ENCODE data around the gene KCNG3.

KCNG3 gene

DNA sequence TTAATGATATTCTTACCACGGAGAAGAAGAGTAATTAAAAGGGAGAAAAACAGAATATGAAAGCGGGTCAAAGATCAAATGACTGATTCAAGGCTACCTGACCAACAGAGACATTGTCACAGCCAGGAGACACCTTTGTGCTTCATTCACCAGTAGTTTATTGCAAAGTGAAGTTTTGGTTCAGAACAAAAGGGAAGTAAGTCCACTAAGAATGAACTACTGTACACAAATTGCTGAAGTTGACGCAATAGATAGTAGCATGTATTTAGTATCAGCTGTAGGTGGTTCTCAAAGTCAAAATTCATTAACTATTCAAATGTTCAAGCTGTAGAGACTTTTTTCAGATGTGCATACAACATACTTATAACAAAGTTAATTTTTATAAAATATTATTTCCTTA lies 68.1 kb downstream of the KCNG3 start:
- no peak for TF ChIP-seq ZFX (IDR thresholded peaks at IDR 0.05)
- TF ChIP-seq, protein P1, sequence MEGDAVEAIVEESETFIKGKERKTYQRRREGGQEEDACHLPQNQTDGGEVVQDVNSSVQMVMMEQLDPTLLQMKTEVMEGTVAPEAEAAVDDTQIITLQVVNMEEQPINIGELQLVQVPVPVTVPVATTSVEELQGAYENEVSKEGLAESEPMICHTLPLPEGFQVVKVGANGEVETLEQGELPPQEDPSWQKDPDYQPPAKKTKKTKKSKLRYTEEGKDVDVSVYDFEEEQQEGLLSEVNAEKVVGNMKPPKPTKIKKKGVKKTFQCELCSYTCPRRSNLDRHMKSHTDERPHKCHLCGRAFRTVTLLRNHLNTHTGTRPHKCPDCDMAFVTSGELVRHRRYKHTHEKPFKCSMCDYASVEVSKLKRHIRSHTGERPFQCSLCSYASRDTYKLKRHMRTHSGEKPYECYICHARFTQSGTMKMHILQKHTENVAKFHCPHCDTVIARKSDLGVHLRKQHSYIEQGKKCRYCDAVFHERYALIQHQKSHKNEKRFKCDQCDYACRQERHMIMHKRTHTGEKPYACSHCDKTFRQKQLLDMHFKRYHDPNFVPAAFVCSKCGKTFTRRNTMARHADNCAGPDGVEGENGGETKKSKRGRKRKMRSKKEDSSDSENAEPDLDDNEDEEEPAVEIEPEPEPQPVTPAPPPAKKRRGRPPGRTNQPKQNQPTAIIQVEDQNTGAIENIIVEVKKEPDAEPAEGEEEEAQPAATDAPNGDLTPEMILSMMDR (conservative IDR thresholded peaks at IDR 0.05) = no peak
- H3K27ac ChIP-seq = no peak overlapping the region

GRCh38 chr2:42424033-42424432 lies 69.7 kb downstream of the KCNG3 start:
- TF ChIP-seq, protein P1 (conservative IDR thresholded peaks at IDR 0.05) = no peak
- no peak for TF ChIP-seq ZFX (IDR thresholded peaks at IDR 0.05)
- H3K27ac ChIP-seq = no peak overlapping the region

DNA sequence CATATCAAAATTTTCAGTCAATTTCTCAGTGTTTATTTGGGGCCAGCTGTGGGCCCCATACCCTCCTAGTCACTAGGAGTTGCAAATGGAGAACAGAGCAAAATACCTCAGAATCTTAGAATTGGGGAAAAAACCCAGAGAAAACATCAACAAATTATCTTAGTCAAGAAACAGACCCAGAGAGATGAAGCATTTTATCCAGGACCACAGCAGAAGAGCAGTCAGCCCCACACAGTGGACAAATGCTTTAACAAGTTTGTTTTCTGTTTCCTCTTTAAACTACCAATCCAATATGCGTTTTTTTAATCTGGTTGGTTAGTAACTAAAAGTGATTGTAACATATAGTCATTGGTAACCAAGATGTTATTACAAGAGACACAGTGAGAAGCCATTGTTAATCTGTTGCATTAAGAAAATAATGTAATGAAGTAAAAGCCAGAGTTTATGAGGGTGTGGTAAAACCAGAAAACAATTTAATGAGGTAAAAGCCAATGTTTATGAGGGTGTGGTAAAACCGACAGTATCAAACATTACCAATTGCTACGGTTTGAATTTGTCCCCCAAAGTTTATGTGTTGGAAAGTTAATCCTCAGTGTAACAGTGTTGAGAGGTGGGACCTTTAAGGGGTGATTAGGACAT lies 72.1 kb downstream of the KCNG3 start:
- H3K27ac ChIP-seq = no peak overlapping the region
- TF ChIP-seq, protein P1 (conservative IDR thresholded peaks at IDR 0.05) = no peak
- no peak for TF ChIP-seq ZFX (IDR thresholded peaks at IDR 0.05)

DNA sequence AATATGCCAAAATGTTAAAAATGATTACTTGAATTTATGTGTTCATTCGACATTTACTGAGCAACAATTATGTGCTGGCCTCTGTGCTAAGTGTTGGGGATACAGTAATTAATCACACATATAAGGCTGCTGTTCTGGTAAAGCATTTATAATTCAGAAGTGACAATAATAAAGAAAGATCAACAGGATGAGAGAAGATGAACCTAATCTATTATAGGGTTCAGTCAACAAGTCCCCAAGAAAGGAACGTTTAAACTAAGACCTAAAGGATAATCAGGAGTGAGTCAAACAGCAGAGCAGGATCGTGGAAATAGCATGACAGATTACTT lies 72.7 kb downstream of the KCNG3 start:
- H3K27ac ChIP-seq = no peak overlapping the region
- TF ChIP-seq ZFX (IDR thresholded peaks at IDR 0.05) = no peak
- TF ChIP-seq, protein P1 (conservative IDR thresholded peaks at IDR 0.05) = no peak

DNA sequence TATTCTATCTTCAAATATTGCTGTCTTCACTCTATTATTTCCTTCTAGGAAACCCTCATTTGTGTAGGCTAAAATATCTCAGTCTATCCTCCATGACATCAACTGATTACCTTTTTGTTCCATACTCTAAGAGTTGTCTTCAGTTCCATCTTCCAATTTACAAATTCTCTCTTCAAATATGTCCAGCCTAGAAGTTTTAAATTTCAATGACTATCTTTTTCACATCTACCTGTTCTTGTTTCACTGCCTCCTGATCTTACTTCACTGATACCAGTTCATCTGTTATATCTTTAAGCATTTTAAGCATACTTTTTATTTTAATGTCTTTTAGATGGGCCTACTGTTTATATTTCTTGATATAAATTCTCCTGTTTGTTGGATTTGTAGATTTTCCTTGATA lies 79.1 kb downstream of the KCNG3 start:
- TF ChIP-seq, protein P1 (conservative IDR thresholded peaks at IDR 0.05) = no peak
- no peak for TF ChIP-seq ZFX (IDR thresholded peaks at IDR 0.05)
- no peak overlapping the region for H3K27ac ChIP-seq

- TF ChIP-seq, protein P1 (conservative IDR thresholded peaks at IDR 0.05) = no peak
- TF ChIP-seq ZFX (IDR thresholded peaks at IDR 0.05) = no peak
- H3K27ac ChIP-seq = no peak overlapping the region
Observed at GRCh38 chr2:42414158-42414557, 79.6 kb downstream of the KCNG3 start.

DNA sequence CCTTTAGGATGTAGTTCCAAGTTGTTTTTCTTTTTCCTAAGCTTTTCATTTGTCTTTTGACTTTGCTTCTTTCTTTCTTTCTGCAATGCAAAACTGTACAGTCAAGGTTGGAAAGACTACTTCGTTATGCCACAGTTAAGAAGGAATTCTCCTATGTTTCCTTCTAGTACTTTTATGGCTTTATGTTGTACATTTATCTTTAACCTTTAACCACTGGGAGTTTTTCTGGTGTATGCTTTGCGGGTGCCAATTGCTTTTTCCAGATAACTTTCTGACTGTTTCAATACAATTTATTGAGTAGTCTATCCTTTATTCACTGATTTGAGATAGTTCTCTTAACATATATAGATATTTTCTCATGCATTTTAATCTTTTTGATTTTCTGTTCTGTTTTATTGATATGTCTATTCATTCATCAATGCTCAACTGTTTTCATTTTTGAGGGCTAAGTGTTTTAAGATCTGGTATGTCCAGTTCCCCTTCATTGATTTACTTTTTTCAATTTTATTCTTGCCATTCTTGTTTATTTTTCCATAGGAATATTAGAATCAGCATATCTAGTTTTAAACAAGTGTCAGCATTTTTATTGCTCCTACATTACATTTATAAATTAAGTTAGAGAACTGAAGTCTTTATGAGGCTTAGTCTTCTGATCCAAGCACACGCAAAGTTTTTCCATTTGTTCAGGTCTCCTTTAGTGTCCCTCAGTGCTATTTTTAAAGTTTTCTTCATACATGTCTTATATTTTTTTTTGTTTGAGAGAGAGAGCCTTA lies 82.9 kb downstream of the KCNG3 start:
- no peak overlapping the region for H3K27ac ChIP-seq
- TF ChIP-seq, protein P1 (conservative IDR thresholded peaks at IDR 0.05) = no peak
- TF ChIP-seq ZFX (IDR thresholded peaks at IDR 0.05) = no peak
